ENCODE results near the gene TRPM2. TPM values are rescaled to one million over a fixed set of nuclear protein-coding genes. Genes with fewer than 3 reads are reported as not detected.

The TRPM2 gene
- total and polyA plus RNA-seq, 2 of the 8 experiments (the other 6 are each of a cell fraction or from before 2014, with no cell fraction given) = 0.27 to 0.28 TPM

DNA sequence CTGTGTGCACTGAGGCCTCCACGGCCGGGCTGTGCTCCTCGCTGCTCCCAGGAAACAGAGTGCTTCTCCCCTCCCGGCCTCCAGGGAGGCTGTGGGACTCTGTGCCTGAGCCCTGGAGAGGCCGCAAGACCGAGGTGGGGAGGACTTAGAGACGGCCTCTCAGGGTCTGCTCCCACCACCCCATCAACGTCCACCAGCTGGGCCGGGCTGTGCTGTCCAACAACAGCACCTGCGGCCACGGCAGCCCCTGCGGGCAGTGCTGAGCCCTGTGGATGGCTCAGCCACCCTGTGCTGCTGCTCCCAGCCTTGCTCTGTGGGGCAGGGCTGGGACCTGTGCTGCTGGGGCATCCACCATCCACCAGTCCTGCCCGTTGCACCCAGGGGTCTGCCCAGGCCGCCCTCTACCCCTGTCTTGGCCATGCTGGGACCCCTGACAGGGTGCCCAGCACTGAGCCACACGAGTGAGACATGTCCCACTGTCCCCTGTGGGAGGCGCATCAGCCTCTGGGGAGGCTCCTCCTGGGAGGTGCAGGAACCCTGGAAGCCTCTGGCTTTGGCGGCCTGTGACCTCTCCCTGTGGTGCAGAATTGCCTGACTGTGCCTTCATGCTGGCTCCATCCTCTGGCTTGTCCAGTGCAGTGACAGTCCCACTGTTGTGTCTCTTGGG is 70.7 kb downstream of the TRPM2 start (continued):
- TF ChIP-seq, protein P1, sequence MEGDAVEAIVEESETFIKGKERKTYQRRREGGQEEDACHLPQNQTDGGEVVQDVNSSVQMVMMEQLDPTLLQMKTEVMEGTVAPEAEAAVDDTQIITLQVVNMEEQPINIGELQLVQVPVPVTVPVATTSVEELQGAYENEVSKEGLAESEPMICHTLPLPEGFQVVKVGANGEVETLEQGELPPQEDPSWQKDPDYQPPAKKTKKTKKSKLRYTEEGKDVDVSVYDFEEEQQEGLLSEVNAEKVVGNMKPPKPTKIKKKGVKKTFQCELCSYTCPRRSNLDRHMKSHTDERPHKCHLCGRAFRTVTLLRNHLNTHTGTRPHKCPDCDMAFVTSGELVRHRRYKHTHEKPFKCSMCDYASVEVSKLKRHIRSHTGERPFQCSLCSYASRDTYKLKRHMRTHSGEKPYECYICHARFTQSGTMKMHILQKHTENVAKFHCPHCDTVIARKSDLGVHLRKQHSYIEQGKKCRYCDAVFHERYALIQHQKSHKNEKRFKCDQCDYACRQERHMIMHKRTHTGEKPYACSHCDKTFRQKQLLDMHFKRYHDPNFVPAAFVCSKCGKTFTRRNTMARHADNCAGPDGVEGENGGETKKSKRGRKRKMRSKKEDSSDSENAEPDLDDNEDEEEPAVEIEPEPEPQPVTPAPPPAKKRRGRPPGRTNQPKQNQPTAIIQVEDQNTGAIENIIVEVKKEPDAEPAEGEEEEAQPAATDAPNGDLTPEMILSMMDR (IDR thresholded peaks at IDR 0.05; ENCODE audit: control extremely low read depth in 1 of 3, insufficient read depth in 1 of 3, low read depth in 1 of 3, low read length in 3 of 3) = no peak
- TF ChIP-seq RFX5 (IDR thresholded peaks at IDR 0.05; ENCODE audit: borderline replicate concordance, low read depth, low read length) = no peak
- no peak for TF ChIP-seq SUZ12 (IDR thresholded peaks at IDR 0.05; ENCODE audit: low read length)
- TF ChIP-seq ASH2L (IDR thresholded peaks at IDR 0.05; ENCODE audit: low read length) = no peak
- TF ChIP-seq, protein P2, sequence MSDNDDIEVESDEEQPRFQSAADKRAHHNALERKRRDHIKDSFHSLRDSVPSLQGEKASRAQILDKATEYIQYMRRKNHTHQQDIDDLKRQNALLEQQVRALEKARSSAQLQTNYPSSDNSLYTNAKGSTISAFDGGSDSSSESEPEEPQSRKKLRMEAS (IDR thresholded peaks at IDR 0.05) = no peak
- no peak for TF ChIP-seq SP1 (IDR thresholded peaks at IDR 0.05; ENCODE audit: low read depth, low read length)
- no peak for TF ChIP-seq JUN (IDR thresholded peaks at IDR 0.05; ENCODE audit: low read depth, low read length)
- TF ChIP-seq BACH1 (IDR thresholded peaks at IDR 0.05; ENCODE audit: low read length) = no peak
- no peak for TF ChIP-seq GTF2F1 (IDR thresholded peaks at IDR 0.05; ENCODE audit: borderline replicate concordance, low read depth, low read length)

Data from H1 (cell line).